ENCODE data around the gene AHNAK2.

- TF ChIP-seq GATA2 (IDR thresholded peaks at IDR 0.05; ENCODE audit: low read depth, low read length) = no peak
- TF ChIP-seq GATA3 (IDR thresholded peaks at IDR 0.05; ENCODE audit: low read depth, low read length) = no peak
Measured at GRCh38 chr14:104969741-104970230, 8.4 kb downstream of the AHNAK2 start.
